MM.1S (cell line): ENCODE results near the gene APOE.

Experiments
- DNase-seq: peaks from one replicate; pipeline ENCODE4 v3.0.0-alpha.2; 2015
- H2AFZ ChIP-seq: fragments of 300-600 bp; sonication (generic); 2 replicates; pipeline ENCODE4 v1.6.0; 2016; ENCODE audit warnings: antibody characterized with exemption, low read length
- H3F3A ChIP-seq: fragments of 300-600 bp; sonication (generic); 2 replicates; pipeline ENCODE4 v1.6.1; 2016; ENCODE audit warnings: mild to moderate bottlenecking, antibody characterized with exemption, low read length, moderate library complexity, mixed read lengths; ENCODE audit not compliant: insufficient read depth
- H3K27ac ChIP-seq: fragments of 300-600 bp; sonication (generic); 2 replicates; pipeline ENCODE4 v1.5.1; 2016; ENCODE audit warnings: mild to moderate bottlenecking, low read length
- H3K27me3 ChIP-seq: fragments of 300-600 bp; sonication (generic); replicated peaks from 2 replicates; pipeline ENCODE4 v1.6.0; 2016; ENCODE audit warnings: low read length; ENCODE audit not compliant: insufficient read depth
- H3K36me3 ChIP-seq: fragments of 300-600 bp; sonication (generic); replicated peaks from 2 replicates; pipeline ENCODE4 v1.6.1; 2016; ENCODE audit warnings: mild to moderate bottlenecking, low read length, mixed read lengths; ENCODE audit not compliant: insufficient read depth
- H3K4me1 ChIP-seq: fragments of 300-600 bp; sonication (generic); 2 replicates; pipeline ENCODE4 v1.6.1; 2016; ENCODE audit warnings: low read length, mixed read lengths
- H3K4me2 ChIP-seq: fragments of 300-600 bp; sonication (generic); 2 replicates; pipeline ENCODE4 v1.6.0; 2016; ENCODE audit warnings: low read depth, low read length
- H3K4me3 ChIP-seq: fragments of 300-600 bp; sonication (generic); 2 replicates; pipeline ENCODE4 v1.5.1; 2016; ENCODE audit warnings: low read length, mixed read lengths
- H3K79me2 ChIP-seq: fragments of 300-600 bp; sonication (generic); 2 replicates; pipeline ENCODE4 v1.6.1; 2016; ENCODE audit warnings: mixed run types, low read length, mixed read lengths
- H3K9ac ChIP-seq: fragments of 300-600 bp; sonication (generic); 2 replicates; pipeline ENCODE4 v1.6.1; 2016; ENCODE audit warnings: low read length, mixed read lengths
- H3K9me2 ChIP-seq: fragments of 300-600 bp; sonication (generic); replicated peaks from 2 replicates; pipeline ENCODE4 v1.6.1; 2016; ENCODE audit warnings: mild to moderate bottlenecking, low read length, mixed read lengths; ENCODE audit not compliant: insufficient read depth
- H3K9me3 ChIP-seq: fragments of 300-600 bp; sonication (generic); replicated peaks from 2 replicates; pipeline ENCODE4 v1.6.1; 2016; ENCODE audit warnings: mild to moderate bottlenecking, low read length, mixed read lengths; ENCODE audit not compliant: insufficient read depth
- H4K20me1 ChIP-seq: fragments of 300-600 bp; sonication (generic); 2 replicates; pipeline ENCODE4 v1.6.1; 2016; ENCODE audit warnings: mild to moderate bottlenecking, low read length, moderate library complexity, mixed read lengths; ENCODE audit not compliant: insufficient read depth
- CTCF ChIP-seq: fragments of 300-600 bp; sonication (generic); IDR thresholded peaks from 2 replicates; pipeline ENCODE4 v1.5.1; 2016; ENCODE audit warnings: antibody characterized with exemption, low read length, mixed read lengths
- EZH2 ChIP-seq: fragments of 300-600 bp; sonication (generic); optimal IDR thresholded peaks from 2 replicates; pipeline ENCODE3; 2017; ENCODE audit warnings: low read depth, mild to moderate bottlenecking, antibody characterized with exemption, low read length, mixed read lengths
- EZH2phosphoT487 ChIP-seq: fragments of 300-600 bp; sonication (generic); IDR thresholded peaks from 2 replicates; pipeline ENCODE4 v1.6.1; 2018; ENCODE audit warnings: antibody characterized with exemption, low read length

APOE gene

GRCh38 chr19:44893332-44894051 is 12.1 kb upstream of the APOE start:
- Histone ChIP-seq H3F3A (peaks cover 9% of the 10 kb centered on the region), H3K4me2 (no peak overlapping the region), H3K9ac (no peak overlapping the region), H3K36me3 (peaks cover 14% of the 10 kb centered on the region), H4K20me1 (no peaks in the 10 kb centered on the region), H3K79me2 (peaks cover 53% of the 10 kb centered on the region), H3K27ac (no peak overlapping the region), H3K27me3 (no peaks in the 10 kb centered on the region), H2AFZ (no peak overlapping the region), H3K9me3 (no peaks in the 10 kb centered on the region), H3K4me1 (0 out of 2 replicates have a peak, but pooled peaks cover 6% of the 10 kb centered on the region), H3K4me3 (no peak overlapping the region), H3K9me2 (no peaks in the 10 kb centered on the region)
- no peak for DNase-seq
- TF ChIP-seq EZH2phosphoT487 = no peak
- TF ChIP-seq EZH2 = no peak
- TF ChIP-seq CTCF = no peak

GRCh38 chr19:44894052-44894400 is 11.6 kb upstream of the APOE start:
- Histone ChIP-seq H3K9ac (no peak overlapping the region), H3K4me3 (no peak overlapping the region), H4K20me1 (no peaks in the 10 kb centered on the region), H3K9me2 (no peaks in the 10 kb centered on the region), H3K9me3 (no peaks in the 10 kb centered on the region), H3K36me3 (peaks cover 14% of the 10 kb centered on the region), H2AFZ (no peak overlapping the region), H3K79me2 (peaks cover 53% of the 10 kb centered on the region), H3K27me3 (no peaks in the 10 kb centered on the region), H3K27ac (no peak overlapping the region), H3K4me1 (0 out of 2 replicates have a peak, but pooled peaks cover 6% of the 10 kb centered on the region), H3K4me2 (no peak overlapping the region), H3F3A (peaks cover 9% of the 10 kb centered on the region)
- TF ChIP-seq CTCF = no peak
- TF ChIP-seq EZH2phosphoT487 = no peak
- no peak for TF ChIP-seq EZH2
- DNase-seq = no peak

GRCh38 chr19:44894946-44895345 is 10.7 kb upstream of the APOE start:
- Histone ChIP-seq H2AFZ (no peak overlapping the region), H3K4me1 (0 out of 2 replicates have a peak, but pooled peaks cover 2% of the 10 kb centered on the region), H3K27ac (no peak overlapping the region), H3K36me3 (peaks cover 14% of the 10 kb centered on the region), H3K27me3 (no peaks in the 10 kb centered on the region), H3K9me3 (no peaks in the 10 kb centered on the region), H4K20me1 (no peaks in the 10 kb centered on the region), H3F3A (peaks cover 6% of the 10 kb centered on the region), H3K9me2 (no peaks in the 10 kb centered on the region), H3K79me2 (peaks cover 53% of the 10 kb centered on the region), H3K4me3 (no peak overlapping the region), H3K9ac (no peak overlapping the region), H3K4me2 (no peak overlapping the region)
- DNase-seq = no peak
- no peak for TF ChIP-seq CTCF
- TF ChIP-seq EZH2 = no peak
- TF ChIP-seq EZH2phosphoT487 = no peak
